GM23338 (cell line): ENCODE measurements around the gene ASCL5. TPM values are rescaled to one million over a fixed set of nuclear protein-coding genes. Genes with fewer than 3 reads are reported as not detected.

Experiments used
- ATAC-seq: fragments of 200-7000 bp; cut with Tn5 transposase; 3 replicates; pipeline ENCODE4 v1.9.1; 2020
- DNase-seq: peaks from one replicate; pipeline ENCODE4 v3.0.0-alpha.2; 2015; ENCODE audit warnings: low spot score
- H2AFZ ChIP-seq: fragments of 200-600 bp; sonication (generic); 2 replicates; pipeline ENCODE4 v1.8.0; 2016; ENCODE audit warnings: antibody characterized with exemption, mild to moderate bottlenecking, moderate library complexity
- H3F3A ChIP-seq: fragments of 200-600 bp; sonication (generic); replicated peaks from 2 replicates; pipeline ENCODE4 v1.8.0; 2017; ENCODE audit warnings: antibody characterized with exemption, mixed run types, low read depth
- H3K27ac ChIP-seq: fragments of 200-600 bp; sonication (generic); 2 replicates; pipeline ENCODE4 v1.6.1; 2016; ENCODE audit warnings: low read depth
- H3K27me3 ChIP-seq: fragments of 200-600 bp; sonication (generic); 2 replicates; pipeline ENCODE4 v1.8.0; 2016; ENCODE audit warnings: mild to moderate bottlenecking, mixed run types, moderate library complexity; ENCODE audit not compliant: insufficient read depth
- H3K36me3 ChIP-seq: fragments of 200-600 bp; sonication (generic); 2 replicates; pipeline ENCODE4 v1.8.0; 2016; ENCODE audit warnings: mild to moderate bottlenecking; ENCODE audit not compliant: insufficient read depth
- H3K4me1 ChIP-seq: fragments of 200-600 bp; sonication (generic); 2 replicates; pipeline ENCODE4 v1.8.0; 2016; ENCODE audit warnings: mild to moderate bottlenecking, moderate library complexity; ENCODE audit not compliant: insufficient read depth
- H3K4me2 ChIP-seq: fragments of 200-600 bp; sonication (generic); 2 replicates; pipeline ENCODE4 v1.7.1; 2017; ENCODE audit warnings: mixed run types
- H3K4me3 ChIP-seq: fragments of 200-600 bp; sonication (generic); 2 replicates; pipeline ENCODE4 v1.6.1; 2016; ENCODE audit warnings: mixed run types
- H3K79me2 ChIP-seq: fragments of 200-600 bp; sonication (generic); replicated peaks from 2 replicates; pipeline ENCODE4 v1.8.0; 2017; ENCODE audit warnings: mild to moderate bottlenecking; ENCODE audit not compliant: insufficient read depth
- H3K9me2 ChIP-seq: fragments of 200-600 bp; sonication (generic); 2 replicates; pipeline ENCODE4 v1.8.0; 2017; ENCODE audit not compliant: insufficient read depth
- H4K20me1 ChIP-seq: fragments of 200-600 bp; sonication (generic); replicated peaks from 2 replicates; pipeline ENCODE4 v1.8.0; 2017; ENCODE audit warnings: mild to moderate bottlenecking; ENCODE audit not compliant: insufficient read depth
- H3K27ac Mint-ChIP-seq: 2 replicates; pipeline ENCODE4 v1.8.0; 2020; ENCODE audit warnings: inconsistent platforms, mild to moderate bottlenecking, moderate library complexity, mixed read lengths
- H3K27me3 Mint-ChIP-seq: 3 replicates; pipeline ENCODE4 v1.8.0; 2022; ENCODE audit warnings: low read depth, mild to moderate bottlenecking, moderate library complexity, mixed read lengths, inconsistent platforms; ENCODE audit not compliant: insufficient read depth, poor library complexity
- H3K36me3 Mint-ChIP-seq: 3 replicates; pipeline ENCODE4 v1.8.0; 2021; ENCODE audit warnings: low read depth, mild to moderate bottlenecking, inconsistent platforms, moderate library complexity, mixed read lengths
- H3K4me1 Mint-ChIP-seq: 3 replicates; pipeline ENCODE4 v1.8.0; 2020; ENCODE audit warnings: mild to moderate bottlenecking, inconsistent platforms, mixed read lengths
- H3K4me3 Mint-ChIP-seq: 3 replicates; pipeline ENCODE4 v1.8.0; 2021; ENCODE audit warnings: moderate library complexity, mild to moderate bottlenecking, inconsistent platforms, mixed read lengths
- H3K9me3 Mint-ChIP-seq: 3 replicates; pipeline ENCODE4 v1.8.0; 2020; ENCODE audit warnings: moderate library complexity, mild to moderate bottlenecking, inconsistent platforms, mixed read lengths
- CREB1 ChIP-seq: fragments of 250-450 bp; sonication (Bioruptor Pico); IDR thresholded peaks from 2 replicates; pipeline ENCODE4 v1.5.0; 2020; ENCODE audit warnings: low read depth, mild to moderate bottlenecking, moderate library complexity
- CTCF ChIP-seq, 2 experiments: fragments of 200-600 bp in 1 of 2; sonication (generic) in 1 of 2; conservative IDR thresholded peaks; 2 replicates each; pipeline versions ENCODE4 v1.5.1 to v1.6.1; 2016 to 2017; ENCODE audit warnings: antibody characterized with exemption in 2 of 2, low read depth in 2 of 2, mild to moderate bottlenecking in 2 of 2, moderate library complexity in 1 of 2
- ETS1 ChIP-seq: IDR thresholded peaks from 2 replicates; pipeline ENCODE4 v1.6.1; 2016; ENCODE audit warnings: antibody characterized with exemption
- EZH2 ChIP-seq: fragments of 200-600 bp; sonication (generic); IDR thresholded peaks from one replicate; pipeline ENCODE4 v1.8.0; 2017; ENCODE audit warnings: antibody characterized with exemption, mild to moderate bottlenecking, low read depth; ENCODE audit not compliant: unreplicated experiment
- EZH2phosphoT487 ChIP-seq: fragments of 200-600 bp; sonication (generic); IDR thresholded peaks from one replicate; pipeline ENCODE4 v1.8.1; 2018; ENCODE audit warnings: antibody characterized with exemption; ENCODE audit not compliant: unreplicated experiment
- JUNB ChIP-seq: IDR thresholded peaks from one replicate; pipeline ENCODE4 v1.6.1; 2016; ENCODE audit warnings: antibody characterized with exemption; ENCODE audit not compliant: unreplicated experiment
- NANOG ChIP-seq: IDR thresholded peaks from 2 replicates; pipeline ENCODE4 v1.6.1; 2016; ENCODE audit warnings: antibody characterized with exemption, borderline replicate concordance
- POLR2AphosphoS5 ChIP-seq: IDR thresholded peaks from 2 replicates; pipeline ENCODE4 v1.6.1; 2016; ENCODE audit warnings: antibody characterized with exemption, low read depth
- REST ChIP-seq: IDR thresholded peaks from one replicate; pipeline ENCODE4 v1.6.1; 2018; ENCODE audit warnings: antibody characterized with exemption; ENCODE audit not compliant: unreplicated experiment
- STAT1 ChIP-seq: IDR thresholded peaks from one replicate; pipeline ENCODE4 v1.6.1; 2016; ENCODE audit warnings: antibody characterized with exemption; ENCODE audit not compliant: unreplicated experiment
- ZNF114 ChIP-seq: fragments of 250-450 bp; sonication (Bioruptor Pico); IDR thresholded peaks from 2 replicates; pipeline ENCODE4 v1.5.0; 2020; ENCODE audit warnings: mild to moderate bottlenecking, moderate library complexity
- ZNF331 ChIP-seq: fragments of 250-450 bp; sonication (Bioruptor Pico); IDR thresholded peaks from 2 replicates; pipeline ENCODE4 v1.5.0; 2020; ENCODE audit warnings: low read depth, mild to moderate bottlenecking, moderate library complexity
- ZNF462 ChIP-seq: fragments of 250-450 bp; sonication (Bioruptor Pico); IDR thresholded peaks from 2 replicates; pipeline ENCODE4 v1.5.0; 2020; ENCODE audit warnings: mild to moderate bottlenecking, moderate library complexity
- polyA plus RNA-seq: library from polyadenylated mRNA; unstranded; fragments of >200 nt; fragmentation: Nextera tagmentation; extraction: Ambion mirVana; gene quantifications from 2 replicates; pipeline ENCODE4 v1.2.1, GENCODE V29; 2016
- total RNA-seq: library from RNA; depleted of rRNA; stranded (reverse); fragments of >200 nt; shearing (Covaris generic); gene quantifications from 2 replicates; pipeline ENCODE4 v1.2.3, GENCODE V29; 2014

The ASCL5 gene
- total and polyA plus RNA-seq, 2 experiments from 2014 or later, result not detected

- Histone ChIP-seq H3K4me2 (no peak overlapping the region), H3K36me3 (peaks cover 7% of the 10 kb centered on the region), H3K9me2 (no peaks in the 10 kb centered on the region), H3K4me3 (no peak overlapping the region), H3K27me3 (no peaks in the 10 kb centered on the region), H2AFZ (no peak overlapping the region), H4K20me1 (no peaks in the 10 kb centered on the region; the same call in 1 of the 2 replicates), H3K4me1 (0 out of 2 replicates have a peak, but pooled peaks cover 11% of the 10 kb centered on the region), H3F3A (no peaks in the 10 kb centered on the region), H3K27ac (no peak overlapping the region), H3K79me2 (peaks cover 16% of the 10 kb centered on the region)
- DNase-seq, result no peak
- H3K27me3 Mint-ChIP-seq, result peaks cover 2% of the 10 kb centered on the region
- peaks cover 5% of the 10 kb centered on the region for H3K9me3 Mint-ChIP-seq
- peaks cover 17% of the 10 kb centered on the region for H3K36me3 Mint-ChIP-seq
- TF ChIP-seq ZNF331 (CRISPR knock-in tag) (no peak), POLR2AphosphoS5 (no peak), ZNF462 (no peak), CREB1 (CRISPR knock-in tag) (no peak), STAT1 (no peak), NANOG (no peak), JUNB (no peak), EZH2phosphoT487 (no peak), ETS1 (no peak), REST (no peak), EZH2 (no peak), ZNF114 (no peak), CTCF (conservative IDR thresholded peaks at IDR 0.05; ENCODE audit: low read depth in 2 of 2) (no peak)
- H3K27ac Mint-ChIP-seq, result no peak overlapping the region
- H3K4me3 Mint-ChIP-seq, result no peak overlapping the region
- ATAC-seq, result no peak
- H3K4me1 Mint-ChIP-seq, result peaks cover 16% of the 10 kb centered on the region
Measured at GRCh38 chr1:201156346-201156745, 29.4 kb upstream of the ASCL5 start.
